BLaER1 treated with 17β-estradiol and CSF1 and Interleukin-3, amounts not matched to agents 10 nM and 100 nM (cell line): ENCODE measurements around the gene NDN.
"Not testable (repeated sequence)": the region's sequence is repeated elsewhere in the genome, so short reads cannot be mapped to it uniquely, and the experiment has no call there.

Experiments
- H3K27ac ChIP-seq, 11 experiments: shearing (Covaris generic); formaldehyde crosslinking; 2 replicates each; pipeline ENCODE4 v1.8.1; 2022
- H3K27me3 ChIP-seq, 11 experiments: shearing (Covaris generic); formaldehyde crosslinking; 2 replicates each; pipeline ENCODE4 v1.8.1; 2022
- H3K36me3 ChIP-seq, 11 experiments: shearing (Covaris generic); formaldehyde crosslinking; 2 replicates each; pipeline ENCODE4 v1.8.1; 2022
- H3K4me1 ChIP-seq, 10 experiments: shearing (Covaris generic); formaldehyde crosslinking; 2 replicates each; pipeline ENCODE4 v1.8.1; 2022
- H3K4me2 ChIP-seq, 11 experiments: shearing (Covaris generic); formaldehyde crosslinking; 2 replicates each; pipeline ENCODE4 v1.8.1; 2022
- H3K4me3 ChIP-seq, 10 experiments: shearing (Covaris generic); formaldehyde crosslinking; 2 replicates each; pipeline ENCODE4 v1.8.1; 2022
- H3K9ac ChIP-seq, 11 experiments: shearing (Covaris generic); formaldehyde crosslinking; 2 replicates each; pipeline ENCODE4 v1.8.1; 2022
- H3K9me3 ChIP-seq, 11 experiments: shearing (Covaris generic); formaldehyde crosslinking; replicated peaks in 1 of 11; 2 replicates each; pipeline ENCODE4 v1.8.1; 2022
- H4K20me1 ChIP-seq, 11 experiments: shearing (Covaris generic); formaldehyde crosslinking; 2 replicates each; pipeline ENCODE4 v1.8.1; 2022
- Cebpa-rat ChIP-seq, 11 experiments: shearing (Covaris generic); IDR thresholded peaks; 2 replicates each; pipeline ENCODE4 v1.8.1; 2022

Gene NDN

GRCh38 chr15:23687143-23687470 lies at the start of gene NDN:
Gene NDN, minus strand, starts transcription at chr15:23687305. Its CDS starts 88 bp downstream, at chr15:23687217.
- H4K20me1 ChIP-seq: no peaks in the 10 kb centered on the region
- H3K27me3 ChIP-seq: no peaks in the 10 kb centered on the region
- H3K4me1 ChIP-seq: peaks cover 0 to 42% (median 0%) of the 10 kb centered on the region in 10 experiments; a peak in 4 of 20 replicates
- H3K9me3 ChIP-seq: peaks cover 9 to 20% (median 11%) of the 10 kb centered on the region in 11 experiments; a peak in 20 of 22 replicates
- H3K9ac ChIP-seq: no peak within 1 kb of the TSS
- H3K36me3 ChIP-seq: no peaks in the 10 kb centered on the region
- peak within 1 kb of the TSS in 2 of 11 experiments; percentile 62 to 75; a peak in 4 of 22 replicates for H3K4me2 ChIP-seq
- no peak for TF ChIP-seq Cebpa-rat (IDR thresholded peaks at IDR 0.05)
- H3K27ac ChIP-seq: no peak within 1 kb of the TSS
- H3K4me3 ChIP-seq: no peak within 1 kb of the TSS

- Histone ChIP-seq H3K4me3 (no peak overlapping the region), H4K20me1 (no peaks in the 10 kb centered on the region), H3K27ac (no peak overlapping the region), H3K9me3 (0 out of 22 replicates have a peak, but pooled peaks cover 0 to 4% (median 0%) of the 10 kb centered on the region in 11 experiments), H3K4me2 (no peak overlapping the region), H3K36me3 (no peaks in the 10 kb centered on the region), H3K9ac (no peak overlapping the region), H3K4me1 (no peaks in the 10 kb centered on the region), H3K27me3 (no peaks in the 10 kb centered on the region)
- TF ChIP-seq Cebpa-rat (IDR thresholded peaks at IDR 0.05): no peak
Measured at GRCh38 chr15:23736033-23736673, 49.0 kb upstream of the NDN start.

GRCh38 chr15:23734862-23735261 lies 47.8 kb upstream of the NDN start:
- Histone ChIP-seq H3K36me3 (no peaks in the 10 kb centered on the region), H3K27ac (no peak overlapping the region), H4K20me1 (no peaks in the 10 kb centered on the region), H3K4me1 (no peaks in the 10 kb centered on the region), H3K4me2 (no peak overlapping the region), H3K9ac (no peak overlapping the region), H3K27me3 (no peaks in the 10 kb centered on the region), H3K4me3 (no peak overlapping the region), H3K9me3 (0 out of 22 replicates have a peak, but pooled peaks cover 0 to 2% (median 0%) of the 10 kb centered on the region in 11 experiments)
- TF ChIP-seq Cebpa-rat (IDR thresholded peaks at IDR 0.05): no peak

GRCh38 chr15:23713874-23714656 lies 27.0 kb upstream of the NDN start:
- H3K4me3 ChIP-seq, H3K36me3 ChIP-seq: not testable (repeated sequence)

GRCh38 chr15:23708332-23708731 lies 21.2 kb upstream of the NDN start:
- Histone ChIP-seq H3K4me2 (no peak overlapping the region), H3K4me3 (no peak overlapping the region), H3K9ac (no peak overlapping the region), H3K4me1 (no peaks in the 10 kb centered on the region), H3K27ac (no peak overlapping the region), H3K27me3 (no peaks in the 10 kb centered on the region), H3K9me3 (peaks cover 0 to 8% (median 0%) of the 10 kb centered on the region in 11 experiments; a peak in 5 of 22 replicates), H3K36me3 (no peaks in the 10 kb centered on the region), H4K20me1 (no peaks in the 10 kb centered on the region)
- no peak for TF ChIP-seq Cebpa-rat (IDR thresholded peaks at IDR 0.05)

More at GRCh38 chr15:23713874-23714656, 27.0 kb upstream of the NDN start:
- H3K27me3 ChIP-seq, H3K9ac ChIP-seq, H3K4me1 ChIP-seq, H3K4me2 ChIP-seq, H3K9me3 ChIP-seq, H4K20me1 ChIP-seq, H3K27ac ChIP-seq: not testable (repeated sequence)

GRCh38 chr15:23695282-23695681 lies 8.2 kb upstream of the NDN start:
- Histone ChIP-seq H3K27me3 (no peaks in the 10 kb centered on the region), H3K4me1 (peaks cover 0 to 16% (median 0%) of the 10 kb centered on the region in 10 experiments; a peak in 4 of 20 replicates), H3K36me3 (no peaks in the 10 kb centered on the region), H3K4me2 (no peak overlapping the region), H3K27ac (no peak overlapping the region), H3K9me3 (peaks cover 3 to 33% (median 16%) of the 10 kb centered on the region in 11 experiments; a peak in 18 of 22 replicates), H3K4me3 (no peak overlapping the region), H4K20me1 (no peaks in the 10 kb centered on the region), H3K9ac (no peak overlapping the region)
- no peak for TF ChIP-seq Cebpa-rat (IDR thresholded peaks at IDR 0.05)

- Histone ChIP-seq H3K27ac (no peak overlapping the region), H3K4me3 (no peak overlapping the region), H3K4me1 (peaks cover 0 to 23% (median 0%) of the 10 kb centered on the region in 10 experiments; a peak in 4 of 20 replicates), H4K20me1 (no peaks in the 10 kb centered on the region), H3K36me3 (no peaks in the 10 kb centered on the region), H3K9me3 (peaks cover 3 to 33% (median 16%) of the 10 kb centered on the region in 11 experiments; a peak in 18 of 22 replicates), H3K9ac (no peak overlapping the region), H3K27me3 (no peaks in the 10 kb centered on the region), H3K4me2 (no peak overlapping the region)
- TF ChIP-seq Cebpa-rat (IDR thresholded peaks at IDR 0.05): no peak
Measured at GRCh38 chr15:23694592-23694991, 7.5 kb upstream of the NDN start.

- peak overlapping the region in 2 of 11 experiments; percentile 74 to 75; a peak in 4 of 22 replicates for H3K4me2 ChIP-seq
- H3K4me3 ChIP-seq: no peak overlapping the region
- no peaks in the 10 kb centered on the region for H4K20me1 ChIP-seq
- H3K9ac ChIP-seq: peak overlapping the region in 2 of 11 experiments; percentile 11 to 12; a peak in 1 of 22 replicates
- no peaks in the 10 kb centered on the region for H3K36me3 ChIP-seq
- H3K27me3 ChIP-seq: no peaks in the 10 kb centered on the region
- peak overlapping the region in 3 of 11 experiments; percentile 40 to 71 (median 68); a peak in 6 of 22 replicates for H3K27ac ChIP-seq
- TF ChIP-seq Cebpa-rat (IDR thresholded peaks at IDR 0.05): peak in 4 of 11 experiments; percentile 21 to 46 (median 29); a peak in 3 of 22 replicates
- peaks cover 0 to 42% (median 0%) of the 10 kb centered on the region in 10 experiments; a peak in 4 of 20 replicates for H3K4me1 ChIP-seq
- peaks cover 12 to 38% (median 22%) of the 10 kb centered on the region in 11 experiments; a peak in 20 of 22 replicates for H3K9me3 ChIP-seq
Measured at GRCh38 chr15:23690450-23690852, 3.3 kb upstream of the NDN start.

- peaks cover 10 to 33% (median 18%) of the 10 kb centered on the region in 11 experiments; a peak in 20 of 22 replicates for H3K9me3 ChIP-seq
- H3K4me2 ChIP-seq: peak overlapping the region in 2 of 11 experiments; percentile 74 to 75; a peak in 4 of 22 replicates
- H3K4me1 ChIP-seq: peaks cover 0 to 42% (median 0%) of the 10 kb centered on the region in 10 experiments; a peak in 4 of 20 replicates
- H3K36me3 ChIP-seq: no peaks in the 10 kb centered on the region
- TF ChIP-seq Cebpa-rat (IDR thresholded peaks at IDR 0.05): no peak
- peak overlapping the region in 2 of 11 experiments; percentile 11 to 12; a peak in 1 of 22 replicates for H3K9ac ChIP-seq
- no peaks in the 10 kb centered on the region for H3K27me3 ChIP-seq
- H4K20me1 ChIP-seq: no peaks in the 10 kb centered on the region
- H3K27ac ChIP-seq: peak overlapping the region in 3 of 11 experiments; percentile 40 to 71 (median 68); a peak in 6 of 22 replicates
- no peak overlapping the region for H3K4me3 ChIP-seq
Measured at GRCh38 chr15:23690015-23690414, 2.9 kb upstream of the NDN start.
